IMR-90 (cell line): ENCODE measurements around the gene BPIFB1. TPM values are rescaled to one million over a fixed set of nuclear protein-coding genes. Genes with fewer than 3 reads are reported as not detected.

Experiments
- ATAC-seq: fragments of 200-7000 bp; cut with Tn5 transposase; 2 replicates; pipeline ENCODE4 v1.9.1; 2020; ENCODE audit warnings: low read depth, mild to moderate bottlenecking, moderate library complexity
- BruUV-seq: library from RNA; stranded (reverse); fragments of 400-500 nt; replicated peaks from 2 replicates; lab custom pipeline; 2021; lab: Mats Ljungman, UMichigan
- CTCF ChIA-PET: fragments of 300-600 bp; formaldehyde crosslinking; extraction: SDS; loops from one replicate; lab custom pipeline; 2021; ENCODE audit warnings: antibody characterized with exemption; lab: Yijun Ruan, JAX
- POLR2A ChIA-PET: fragments of 300-600 bp; sonication (Branson Sonifier 250); formaldehyde crosslinking; loops from one replicate; lab custom pipeline; 2022; ENCODE audit warnings: antibody characterized with exemption; ENCODE audit not compliant: unreplicated experiment; lab: Charles Lee
- DNase-seq: peaks from one replicate; pipeline ENCODE4 v3.0.0; 2013
- H2AFZ ChIP-seq: replicated peaks from 2 replicates; pipeline ENCODE3; 2013; ENCODE audit warnings: low read length, mild to moderate bottlenecking; ENCODE audit not compliant: poor library complexity
- H2AK5ac ChIP-seq: 2 replicates; pipeline ENCODE4 v1.6.1; 2013; ENCODE audit warnings: low read depth, low read length, inconsistent platforms
- H2AK9ac ChIP-seq: replicated peaks from 2 replicates; pipeline ENCODE3; 2013; ENCODE audit warnings: mild to moderate bottlenecking, low read depth, low read length, moderate library complexity; ENCODE audit not compliant: poor library complexity
- H2BK120ac ChIP-seq: 2 replicates; pipeline ENCODE4 v1.6.1; 2013; ENCODE audit warnings: low read depth, low read length, inconsistent platforms
- H2BK15ac ChIP-seq: 3 replicates; pipeline ENCODE4 v1.6.1; 2013; ENCODE audit warnings: low read depth, low read length, inconsistent platforms
- H2BK20ac ChIP-seq: 2 replicates; pipeline ENCODE4 v1.6.1; 2013; ENCODE audit warnings: low read depth, mild to moderate bottlenecking, inconsistent platforms, low read length, moderate library complexity
- H2BK5ac ChIP-seq: 2 replicates; pipeline ENCODE4 v1.6.1; 2013; ENCODE audit warnings: mild to moderate bottlenecking, low read depth, low read length, inconsistent platforms; ENCODE audit not compliant: poor library complexity, severe bottlenecking
- H3K14ac ChIP-seq: replicated peaks from 2 replicates; pipeline ENCODE4 v1.6.1; 2013; ENCODE audit warnings: low read depth, low read length, inconsistent platforms
- H3K18ac ChIP-seq: 2 replicates; pipeline ENCODE4 v1.6.1; 2013; ENCODE audit warnings: low read depth, low read length, control low read depth
- H3K23ac ChIP-seq: 2 replicates; pipeline ENCODE4 v1.6.1; 2013; ENCODE audit warnings: low read depth, low read length, inconsistent platforms
- H3K27ac ChIP-seq: 2 replicates; pipeline ENCODE4 v1.5.1; 2013; ENCODE audit warnings: mild to moderate bottlenecking, control low read depth, low read length; ENCODE audit not compliant: insufficient read depth
- H3K27me3 ChIP-seq: 2 replicates; pipeline ENCODE4 v1.6.1; 2013; ENCODE audit warnings: low read length; ENCODE audit not compliant: control insufficient read depth, insufficient read depth
- H3K36me3 ChIP-seq: 2 replicates; pipeline ENCODE4 v1.6.1; 2013; ENCODE audit warnings: low read length, mixed read lengths; ENCODE audit not compliant: control insufficient read depth, insufficient read depth
- H3K4ac ChIP-seq: 2 replicates; pipeline ENCODE4 v1.6.1; 2013; ENCODE audit warnings: low read depth, low read length, inconsistent platforms
- H3K4me1 ChIP-seq: 2 replicates; pipeline ENCODE4 v1.6.1; 2013; ENCODE audit warnings: low read length, mixed read lengths; ENCODE audit not compliant: control insufficient read depth, insufficient read depth
- H3K4me2 ChIP-seq: 2 replicates; pipeline ENCODE4 v1.6.1; 2013; ENCODE audit warnings: low read depth, mild to moderate bottlenecking, control low read depth, low read length, moderate library complexity
- H3K4me3 ChIP-seq: 2 replicates; pipeline ENCODE4 v1.5.1; 2013; ENCODE audit warnings: low read depth, mild to moderate bottlenecking, control low read depth, low read length, moderate library complexity; ENCODE audit not compliant: insufficient read depth
- H3K56ac ChIP-seq: 2 replicates; pipeline ENCODE4 v1.6.1; 2013; ENCODE audit warnings: low read length, inconsistent platforms; ENCODE audit not compliant: insufficient read depth; ENCODE audit errors: extremely low read depth
- H3K79me1 ChIP-seq, 2 experiments: 2 replicates each; pipeline ENCODE4 v1.6.1; 2013; ENCODE audit warnings: low read length in 2 of 2, inconsistent platforms in 1 of 2, low read depth in 1 of 2
- H3K9ac ChIP-seq: 2 replicates; pipeline ENCODE4 v1.6.1; 2013; ENCODE audit warnings: low read depth, low read length, control low read depth
- H3K9me1 ChIP-seq: 2 replicates; pipeline ENCODE4 v1.6.1; 2013; ENCODE audit warnings: low read length, inconsistent platforms; ENCODE audit not compliant: insufficient read depth
- H3K9me3 ChIP-seq: 2 replicates; pipeline ENCODE4 v1.6.1; 2013; ENCODE audit warnings: low read length; ENCODE audit not compliant: control insufficient read depth, insufficient read depth
- H4K20me1 ChIP-seq: 2 replicates; pipeline ENCODE4 v1.6.1; 2013; ENCODE audit warnings: low read length, inconsistent platforms; ENCODE audit not compliant: insufficient read depth
- H4K5ac ChIP-seq: 2 replicates; pipeline ENCODE4 v1.6.1; 2013; ENCODE audit warnings: mild to moderate bottlenecking, low read depth, low read length, control low read depth
- H4K8ac ChIP-seq, 2 experiments: 2 replicates each; pipeline ENCODE4 v1.6.1; 2013; ENCODE audit warnings: low read depth in 2 of 2, low read length in 2 of 2, control low read depth in 1 of 2, inconsistent platforms in 1 of 2
- H4K91ac ChIP-seq: 2 replicates; pipeline ENCODE4 v1.6.1; 2013; ENCODE audit warnings: low read depth, low read length, inconsistent platforms; ENCODE audit not compliant: insufficient read depth
- BHLHE40 ChIP-seq: fragments of 150-350 bp; IDR thresholded peaks from 2 replicates; pipeline ENCODE4 v1.6.1; 2016; ENCODE audit warnings: mild to moderate bottlenecking, low read depth, low read length
- CEBPB ChIP-seq: IDR thresholded peaks from 2 replicates; pipeline ENCODE4 v1.6.1; 2012; ENCODE audit warnings: low read depth, low read length, improper control_type of control experiment
- CHD1 ChIP-seq: IDR thresholded peaks from 2 replicates; pipeline ENCODE4 v1.6.1; 2012; ENCODE audit warnings: low read depth, low read length, improper control_type of control experiment
- CTCF ChIP-seq: conservative IDR thresholded peaks from 2 replicates; pipeline ENCODE4 v1.5.1; 2012; ENCODE audit warnings: mild to moderate bottlenecking, low read depth, low read length, improper control_type of control experiment
- ELK1 ChIP-seq: fragments of 150-350 bp; IDR thresholded peaks from 2 replicates; pipeline ENCODE4 v1.6.1; 2016; ENCODE audit warnings: low read depth, mild to moderate bottlenecking, low read length, moderate library complexity, borderline replicate concordance
- FOS ChIP-seq: fragments of 150-350 bp; IDR thresholded peaks from 2 replicates; pipeline ENCODE4 v1.6.1; 2016; ENCODE audit warnings: low read depth, low read length
- MAFK ChIP-seq: IDR thresholded peaks from 2 replicates; pipeline ENCODE4 v1.6.1; 2012; ENCODE audit warnings: low read depth, low read length, improper control_type of control experiment
- MAZ ChIP-seq: IDR thresholded peaks from 2 replicates; pipeline ENCODE4 v1.6.1; 2012; ENCODE audit warnings: low read depth, mild to moderate bottlenecking, low read length, improper control_type of control experiment, moderate library complexity, borderline replicate concordance
- MXI1 ChIP-seq: IDR thresholded peaks from 2 replicates; pipeline ENCODE4 v1.6.1; 2012; ENCODE audit warnings: low read depth, mild to moderate bottlenecking, low read length, moderate library complexity, borderline replicate concordance
- NFE2L2 ChIP-seq: fragments of 150-350 bp; IDR thresholded peaks from 2 replicates; pipeline ENCODE4 v1.6.1; 2016; ENCODE audit warnings: low read depth, mild to moderate bottlenecking, low read length
- POLR2A ChIP-seq: IDR thresholded peaks from 2 replicates; pipeline ENCODE4 v1.6.1; 2012; ENCODE audit warnings: mild to moderate bottlenecking, low read depth, low read length
- RAD21 ChIP-seq: IDR thresholded peaks from 2 replicates; pipeline ENCODE4 v1.6.1; 2012; ENCODE audit warnings: low read length, improper control_type of control experiment
- RCOR1 ChIP-seq: IDR thresholded peaks from 2 replicates; pipeline ENCODE4 v1.6.1; 2012; ENCODE audit warnings: mild to moderate bottlenecking, low read length, improper control_type of control experiment; ENCODE audit not compliant: insufficient replicate concordance
- RFX5 ChIP-seq: IDR thresholded peaks from 2 replicates; pipeline ENCODE4 v1.8.0; 2012; ENCODE audit warnings: low read depth, mild to moderate bottlenecking, low read length, moderate library complexity
- SMC3 ChIP-seq: fragments of 150-350 bp; IDR thresholded peaks from 2 replicates; pipeline ENCODE4 v1.6.1; 2016; ENCODE audit warnings: low read depth, mild to moderate bottlenecking, antibody characterized with exemption, low read length, moderate library complexity
- USF2 ChIP-seq: fragments of 150-350 bp; IDR thresholded peaks from 2 replicates; pipeline ENCODE4 v1.6.1; 2017; ENCODE audit warnings: mild to moderate bottlenecking, antibody characterized with exemption, low read length, low read depth
- dilution Hi-C: fragments of 300-500 bp; cut with HindIII; formaldehyde crosslinking; loops from one replicate; pipeline ENCODE4 v1.14.3; 2018; ENCODE audit warnings: low sequenced_read_pairs; ENCODE audit not compliant: unreplicated experiment
- in situ Hi-C: fragments of 300-500 bp; cut with MboI; formaldehyde crosslinking; loops from 3 replicates; pipeline ENCODE4 v1.14.3; 2019; ENCODE audit warnings: low sequenced_read_pairs, inconsistent platforms, mixed read lengths
- intact Hi-C: fragments of 100-400 bp; cut with micrococcal nuclease; formaldehyde crosslinking; loops from 2 replicates; pipeline ENCODE4 v1.10.0; 2022
- polyA plus RNA-seq, 3 experiments: library from polyadenylated mRNA; depleted of rRNA; stranded (reverse); fragments of >200 nt; gene quantifications; 2 replicates each; pipeline ENCODE4 v1.2.3, GENCODE V29; 2012; ENCODE audit warnings: low replicate concordance in 1 of 3
- total RNA-seq: library from RNA; depleted of rRNA; stranded (reverse); fragments of >200 nt; gene quantifications from 2 replicates; pipeline ENCODE4 v1.2.3, GENCODE V29; 2012

The BPIFB1 gene
- total and polyA plus RNA-seq, 2 of the 4 experiments (the other 2 are of a cell fraction) = not detected

- ChIA-PET CTCF (interaction anchor here (1.3 kb wide), 1 partner anchor 11 kb away, joined by 3 read pairs; no protein-coding TSS in a partner anchor), POLR2A (no interaction called here)
- no peak overlapping the region for H3K4ac ChIP-seq
- no peak overlapping the region for H3K14ac ChIP-seq
- no peak overlapping the region for H2BK15ac ChIP-seq
- H4K20me1 ChIP-seq = peaks cover 4% of the 10 kb centered on the region; the same call in 1 of the 2 replicates
- H4K8ac ChIP-seq = no peak overlapping the region
- dilution Hi-C loops (no loop called here), in situ Hi-C loops (no loop called here), intact Hi-C loops (no loop called here)
- ATAC-seq (no peak), DNase-seq (no peak)
- H2AK5ac ChIP-seq = no peak overlapping the region
- TF ChIP-seq ELK1 (no peak), RFX5 (no peak), MAZ (no peak), CTCF (no peak), BHLHE40 (no peak), RCOR1 (no peak), MAFK (no peak), MXI1 (no peak), CEBPB (no peak), NFE2L2 (no peak), RAD21 (no peak), FOS (no peak), POLR2A (no peak), SMC3 (no peak), USF2 (no peak), CHD1 (no peak)
- H3K27ac ChIP-seq = no peak overlapping the region
- H4K5ac ChIP-seq = no peak overlapping the region
- no peak overlapping the region for H3K4me3 ChIP-seq
- H4K91ac ChIP-seq = no peak overlapping the region
- no TSS peak for BruUV-seq
- no peak overlapping the region for H2BK20ac ChIP-seq
- no peak overlapping the region for H3K56ac ChIP-seq
- no peak overlapping the region for H3K23ac ChIP-seq
- no peaks in the 10 kb centered on the region for H3K9me1 ChIP-seq
- no peak overlapping the region for H3K4me2 ChIP-seq
- no peak overlapping the region for H2BK5ac ChIP-seq
- H3K27me3 ChIP-seq = peaks cover 32% of the 10 kb centered on the region
- H2AK9ac ChIP-seq = no peak overlapping the region
- no peaks in the 10 kb centered on the region for H3K4me1 ChIP-seq
- H3K9me3 ChIP-seq = no peaks in the 10 kb centered on the region
- no peaks in the 10 kb centered on the region for H3K36me3 ChIP-seq
- no peak overlapping the region for H2AFZ ChIP-seq
- no peak overlapping the region for H2BK120ac ChIP-seq
- H3K79me1 ChIP-seq = no peaks in the 10 kb centered on the region
- no peak overlapping the region for H3K18ac ChIP-seq
- no peak overlapping the region for H3K9ac ChIP-seq
These were observed 4.9 kb downstream of the BPIFB1 start for GRCh38 chr20:33287884-33288283.
